Upper lobe of right lung (tissue), 1 donor: Measurements from ENCODE around the gene LIG1. TPM values are rescaled to one million over a fixed set of nuclear protein-coding genes. Genes with fewer than 3 reads are reported as not detected.

Source experiments
- ATAC-seq: fragments of 200-7000 bp; cut with Tn5 transposase; one replicate; pipeline ENCODE4 v1.9.1; 2020; ENCODE audit warnings: mild to moderate bottlenecking, moderate library complexity
- DNase-seq: peaks from one replicate; pipeline ENCODE4 v3.0.0-alpha.2; 2020
- H3K27ac ChIP-seq: fragments of 200-600 bp; one replicate; pipeline ENCODE4 v1.8.0; 2022
- H3K27me3 ChIP-seq: fragments of 200-600 bp; one replicate; pipeline ENCODE4 v1.8.0; 2022; ENCODE audit warnings: mild to moderate bottlenecking
- H3K36me3 ChIP-seq: fragments of 200-600 bp; one replicate; pipeline ENCODE4 v1.8.0; 2022
- H3K4me1 ChIP-seq: fragments of 200-600 bp; one replicate; pipeline ENCODE4 v1.8.0; 2022
- H3K4me3 ChIP-seq: fragments of 200-600 bp; one replicate; pipeline ENCODE4 v1.8.0; 2022; ENCODE audit warnings: mild to moderate bottlenecking
- H3K9me3 ChIP-seq: fragments of 200-600 bp; one replicate; pipeline ENCODE4 v1.8.0; 2022
- intact Hi-C: fragments of 100-400 bp; cut with DNase I; formaldehyde crosslinking; loops from one replicate; pipeline ENCODE4 v1.11.0; 2022
- total RNA-seq: library from RNA; stranded (reverse); fragmentation: NEBNext Ultra II Directional; extraction: Animal tissue kit (Norgen Biotek cat#: 25700); gene quantifications from one replicate; pipeline ENCODE4 v1.2.1, GENCODE V29; 2021
- TF ChIP-seq, protein P1 (sequence below): fragments of 200-600 bp; IDR thresholded peaks from one replicate; pipeline ENCODE4 v1.8.0; 2022; ENCODE audit warnings: antibody characterized with exemption
- donor health status: DM: no; HTN: yes; CAD: no; lungs with severe emphysema.

The LIG1 gene
- total RNA-seq, 1 donor from 2014 or later: 17.7 TPM

DNA sequence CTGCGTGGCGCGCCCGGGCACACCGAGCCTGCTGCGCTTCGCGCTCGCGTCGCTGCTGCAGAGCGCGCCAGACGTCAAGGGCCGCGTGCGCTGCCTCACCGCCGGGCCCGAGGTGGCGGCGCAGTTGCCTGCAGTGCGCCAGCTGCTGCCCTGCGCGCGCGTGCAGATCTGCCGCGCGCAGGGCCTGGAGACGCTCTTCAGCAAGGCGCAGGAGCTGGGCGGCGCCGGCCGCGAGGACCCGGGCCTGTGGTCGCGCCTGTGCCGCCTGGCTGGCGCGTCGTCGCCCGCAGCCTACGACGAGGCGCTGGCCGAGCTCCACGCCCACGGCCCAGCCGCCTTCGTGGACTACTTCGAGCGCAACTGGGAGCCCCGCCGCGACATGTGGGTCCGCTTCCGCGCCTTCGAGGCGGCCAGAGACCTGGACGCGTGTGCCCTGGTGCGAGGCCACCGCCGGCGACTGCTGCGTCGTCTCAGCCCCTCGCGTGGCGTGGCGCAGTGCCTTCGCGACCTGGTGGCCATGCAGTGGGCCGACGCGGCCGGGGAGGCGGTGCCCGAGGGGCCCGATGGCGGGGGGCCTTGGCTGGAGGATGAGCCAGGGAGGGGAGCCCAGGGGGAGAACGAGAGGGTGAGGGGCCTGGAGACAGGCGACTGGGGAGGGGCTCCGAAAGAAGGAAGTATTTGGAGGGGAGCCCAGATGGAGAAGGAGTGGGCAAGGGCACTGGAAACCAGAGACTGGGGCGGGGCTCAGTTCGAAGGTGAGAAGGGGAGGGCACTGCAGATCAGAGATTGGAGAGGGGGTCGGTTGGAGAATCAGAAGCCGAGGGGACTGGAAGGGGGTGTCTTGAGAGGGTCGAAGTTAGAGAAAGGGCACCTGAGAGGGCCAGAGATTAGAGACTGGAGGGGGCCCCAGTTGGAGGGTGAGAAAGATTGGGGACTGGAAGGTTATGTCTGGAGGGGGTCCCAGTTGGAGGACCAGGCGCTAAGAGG is 25.0 kb upstream of the LIG1 start:
- Histone ChIP-seq H3K4me1 (no peaks in the 10 kb centered on the region), H3K36me3 (no peaks in the 10 kb centered on the region), H3K4me3 (no peak overlapping the region), H3K27me3 (no peaks in the 10 kb centered on the region), H3K27ac (no peak overlapping the region), H3K9me3 (no peaks in the 10 kb centered on the region)
- TF ChIP-seq, protein P1, sequence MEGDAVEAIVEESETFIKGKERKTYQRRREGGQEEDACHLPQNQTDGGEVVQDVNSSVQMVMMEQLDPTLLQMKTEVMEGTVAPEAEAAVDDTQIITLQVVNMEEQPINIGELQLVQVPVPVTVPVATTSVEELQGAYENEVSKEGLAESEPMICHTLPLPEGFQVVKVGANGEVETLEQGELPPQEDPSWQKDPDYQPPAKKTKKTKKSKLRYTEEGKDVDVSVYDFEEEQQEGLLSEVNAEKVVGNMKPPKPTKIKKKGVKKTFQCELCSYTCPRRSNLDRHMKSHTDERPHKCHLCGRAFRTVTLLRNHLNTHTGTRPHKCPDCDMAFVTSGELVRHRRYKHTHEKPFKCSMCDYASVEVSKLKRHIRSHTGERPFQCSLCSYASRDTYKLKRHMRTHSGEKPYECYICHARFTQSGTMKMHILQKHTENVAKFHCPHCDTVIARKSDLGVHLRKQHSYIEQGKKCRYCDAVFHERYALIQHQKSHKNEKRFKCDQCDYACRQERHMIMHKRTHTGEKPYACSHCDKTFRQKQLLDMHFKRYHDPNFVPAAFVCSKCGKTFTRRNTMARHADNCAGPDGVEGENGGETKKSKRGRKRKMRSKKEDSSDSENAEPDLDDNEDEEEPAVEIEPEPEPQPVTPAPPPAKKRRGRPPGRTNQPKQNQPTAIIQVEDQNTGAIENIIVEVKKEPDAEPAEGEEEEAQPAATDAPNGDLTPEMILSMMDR: no peak
- intact Hi-C loops: no loop called here
- ATAC-seq (no peak), DNase-seq (no peak)

DNA sequence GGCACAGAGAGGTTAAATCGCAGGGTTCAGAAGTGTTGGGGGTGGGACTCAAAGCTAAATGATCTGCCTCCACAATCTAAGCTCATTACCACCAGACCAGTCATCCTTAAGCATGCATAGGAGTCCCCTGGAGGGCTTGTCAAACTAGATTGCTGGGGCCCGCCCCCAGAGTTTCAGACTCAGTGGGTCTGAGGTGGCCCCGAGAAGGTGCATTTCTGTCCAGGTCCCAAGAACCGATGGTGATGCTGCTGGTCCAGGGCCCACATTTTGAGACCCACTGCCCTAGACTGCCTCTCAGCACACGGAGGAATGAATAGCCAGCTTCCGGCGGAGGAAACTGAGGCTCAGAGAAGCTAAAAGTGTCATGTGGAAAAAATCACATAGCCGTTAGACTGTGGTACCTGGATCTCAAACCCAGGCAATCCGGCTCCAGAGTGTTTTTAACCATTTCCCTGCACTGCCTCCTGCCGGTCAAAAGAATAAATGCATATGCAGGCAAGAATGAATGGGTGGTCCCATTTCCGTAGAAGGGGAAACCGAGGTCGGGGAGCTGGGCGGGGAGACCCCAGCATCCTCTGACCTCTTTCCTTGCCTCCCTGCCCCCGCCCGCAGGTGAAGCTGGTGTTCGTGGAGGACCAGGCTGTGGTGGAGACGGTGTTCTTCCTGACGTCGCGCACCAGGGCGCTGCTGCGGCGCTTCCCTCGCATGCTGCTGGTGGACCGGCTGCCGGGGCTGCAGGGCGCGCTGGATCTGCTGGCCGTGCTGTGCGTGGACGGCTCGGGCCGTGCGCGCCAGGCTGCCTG is 24.1 kb upstream of the LIG1 start:
- no peaks in the 10 kb centered on the region for H3K36me3 ChIP-seq
- H3K27me3 ChIP-seq: no peaks in the 10 kb centered on the region
- H3K27ac ChIP-seq: no peak overlapping the region
- intact Hi-C loops: no loop called here
- no peaks in the 10 kb centered on the region for H3K4me1 ChIP-seq
- no peak for ATAC-seq
- DNase-seq: no peak
- no peak overlapping the region for H3K4me3 ChIP-seq
- TF ChIP-seq, protein P1: peak; percentile 41
- H3K9me3 ChIP-seq: no peaks in the 10 kb centered on the region

DNA sequence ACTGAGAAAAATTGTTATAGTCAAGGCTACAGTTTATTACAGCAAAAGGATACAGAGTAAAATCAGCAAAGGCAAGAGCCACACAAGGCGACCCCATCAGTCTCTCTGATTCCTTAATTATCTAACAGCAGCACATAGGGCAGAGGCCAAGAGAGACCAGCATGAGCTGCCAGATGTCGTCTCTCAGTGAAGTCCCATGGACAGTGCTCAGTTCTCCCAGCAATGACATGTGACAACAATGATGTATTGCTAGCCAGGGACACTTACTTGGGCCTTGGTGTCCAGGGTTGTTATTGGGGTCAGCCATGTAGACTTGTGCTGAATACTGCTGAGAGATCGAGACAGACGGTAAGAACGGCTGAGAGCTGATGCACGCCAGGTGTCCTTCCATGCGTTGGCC is 22.6 kb upstream of the LIG1 start:
- H3K36me3 ChIP-seq: no peaks in the 10 kb centered on the region
- intact Hi-C loops: no loop called here
- no peaks in the 10 kb centered on the region for H3K27me3 ChIP-seq
- no peaks in the 10 kb centered on the region for H3K9me3 ChIP-seq
- H3K27ac ChIP-seq: no peak overlapping the region
- TF ChIP-seq, protein P1: no peak
- ATAC-seq (no peak), DNase-seq (no peak)
- H3K4me1 ChIP-seq: no peaks in the 10 kb centered on the region
- no peak overlapping the region for H3K4me3 ChIP-seq

DNA sequence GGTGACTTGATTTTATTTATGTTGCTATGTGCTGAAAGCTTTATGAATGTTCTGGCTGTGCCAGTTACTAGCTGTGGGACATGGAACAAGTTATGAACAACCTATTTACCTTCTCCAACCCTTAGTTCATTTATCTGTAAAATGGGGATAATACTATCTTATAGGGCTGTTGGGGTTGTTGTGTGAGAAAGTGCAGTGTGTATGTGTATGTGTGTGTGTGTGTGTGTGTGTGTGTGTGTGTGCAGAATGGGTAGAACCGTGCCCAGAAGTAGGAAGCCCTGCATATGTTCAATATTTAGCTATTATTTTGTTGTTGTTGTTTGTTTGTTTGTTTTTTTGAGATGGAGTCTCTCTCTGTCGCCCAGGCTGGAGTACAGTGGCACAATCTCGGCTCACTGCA is 20.7 kb upstream of the LIG1 start:
- Histone ChIP-seq H3K36me3 (no peaks in the 10 kb centered on the region), H3K4me3 (no peak overlapping the region), H3K27ac (no peak overlapping the region), H3K9me3 (no peaks in the 10 kb centered on the region), H3K27me3 (no peaks in the 10 kb centered on the region), H3K4me1 (no peaks in the 10 kb centered on the region)
- ATAC-seq (no peak), DNase-seq (no peak)
- intact Hi-C loops: no loop called here
- TF ChIP-seq, protein P1: no peak

DNA sequence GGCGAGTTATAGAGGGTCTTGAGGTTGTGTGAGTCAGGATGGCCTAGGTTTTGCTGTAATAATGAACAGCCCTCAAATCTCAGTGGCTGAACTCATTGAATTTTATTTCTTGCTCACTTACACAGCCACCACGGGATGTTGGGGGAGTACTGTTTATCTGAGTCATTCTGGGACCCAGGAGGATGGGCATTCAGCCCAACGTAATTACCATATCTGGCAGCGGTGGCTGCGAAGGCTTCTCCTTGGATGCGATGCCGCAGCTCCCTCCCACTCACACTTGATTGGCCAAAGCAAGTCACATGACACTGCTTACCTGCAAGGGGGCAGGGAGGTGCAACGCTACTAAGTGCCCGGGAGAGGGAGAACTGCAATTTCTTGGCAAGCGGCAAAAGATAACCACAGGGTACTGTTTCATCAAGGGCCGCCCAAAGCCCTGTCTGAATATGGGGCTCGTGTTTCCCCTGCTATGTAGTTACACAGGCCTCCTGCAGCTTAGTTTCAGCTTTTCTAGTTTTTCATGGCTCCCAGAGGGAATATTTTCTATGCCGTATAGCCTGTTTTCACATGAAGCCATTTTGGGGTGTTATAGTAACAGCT is 20.2 kb upstream of the LIG1 start:
- TF ChIP-seq, protein P1: no peak
- DNase-seq: no peak
- ATAC-seq: no peak
- Histone ChIP-seq H3K36me3 (no peaks in the 10 kb centered on the region), H3K9me3 (no peaks in the 10 kb centered on the region), H3K27me3 (no peaks in the 10 kb centered on the region), H3K4me1 (no peaks in the 10 kb centered on the region), H3K27ac (no peak overlapping the region), H3K4me3 (no peak overlapping the region)
- intact Hi-C loops: no loop called here
